HCT116 (cell line): ENCODE results near the gene ARHGEF3. TPM values are rescaled to one million over a fixed set of nuclear protein-coding genes. Genes with fewer than 3 reads are reported as not detected.

ENCODE experiments used
- ATAC-seq: fragments of 200-7000 bp; cut with Tn5 transposase; 2 replicates; pipeline ENCODE4 v1.9.1; 2020; ENCODE audit warnings: mild to moderate bottlenecking, moderate library complexity
- BruUV-seq: library from RNA; stranded (reverse); fragments of 400-500 nt; replicated peaks from 2 replicates; lab custom pipeline; 2021; lab: Mats Ljungman, UMichigan
- CTCF ChIA-PET: fragments of 300-600 bp; sonication (Branson Sonifier 250); formaldehyde crosslinking; loops from one replicate; lab custom pipeline; 2021; ENCODE audit warnings: antibody characterized with exemption; lab: Charles Lee
- POLR2A ChIA-PET: fragments of 300-600, 350-600 bp; sonication (Branson Sonifier 250); formaldehyde crosslinking; loops from one replicate; lab custom pipeline; 2021; ENCODE audit warnings: antibody characterized with exemption; lab: Charles Lee
- RAD21 ChIA-PET, 2 experiments: fragments of 300-600 bp; sonication (Branson Sonifier 250); formaldehyde crosslinking; loops; one replicate each; lab custom pipeline; 2023; ENCODE audit warnings: low total read pairs in 2 of 2; ENCODE audit not compliant: uncharacterized antibody in 2 of 2, unreplicated experiment in 2 of 2, low non-redundant PET in 1 of 2; lab: Charles Lee
- DNase-seq: peaks from one replicate; pipeline ENCODE4 v3.0.0-alpha.2; 2010; ENCODE audit warnings: low read depth, low spot score
- H2AFZ ChIP-seq: fragments of 200-600 bp; shearing (Covaris generic), sonication (generic); 2 replicates; pipeline ENCODE4 v1.6.1; 2017; ENCODE audit warnings: low read depth, mixed run types, mixed read lengths, antibody characterized with exemption, low read length; ENCODE audit not compliant: poor library complexity, severe bottlenecking
- H3K27ac ChIP-seq: 2 replicates; pipeline ENCODE4 v1.5.1; 2012; ENCODE audit warnings: low read depth, low read length
- H3K27me3 ChIP-seq: fragments of 200-600 bp; sonication (generic); 2 replicates; pipeline ENCODE4 v1.6.1; 2016; ENCODE audit warnings: mixed run types, low read length, mixed read lengths; ENCODE audit not compliant: insufficient read depth
- H3K36me3 ChIP-seq, 2 experiments: fragments of 200-500 bp in 1 of 2; fragments of 200-600 bp in 1 of 2; sonication (Bioruptor generic) in 1 of 2; sonication (generic) in 1 of 2; 2 replicates each; pipeline versions ENCODE4 v1.5.1 to v1.6.1; 2014 to 2016; ENCODE audit warnings: low read length in 2 of 2, inconsistent platforms in 1 of 2, mixed read lengths in 1 of 2, mixed run types in 1 of 2; ENCODE audit not compliant: insufficient read depth in 2 of 2, control insufficient read depth in 1 of 2
- H3K4me1 ChIP-seq, 2 experiments: fragments of 200-600 bp in 1 of 2; sonication (generic) in 1 of 2; 2 replicates each; pipeline versions ENCODE4 v1.5.1 to v1.6.1; 2012 to 2017; ENCODE audit warnings: low read length in 2 of 2, inconsistent platforms in 1 of 2, mild to moderate bottlenecking in 1 of 2, mixed read lengths in 1 of 2, mixed run types in 1 of 2, moderate library complexity in 1 of 2; ENCODE audit not compliant: insufficient read depth in 2 of 2, control insufficient read depth in 1 of 2
- H3K4me2 ChIP-seq: fragments of 200-600 bp; sonication (generic); 2 replicates; pipeline ENCODE4 v1.6.1; 2017; ENCODE audit warnings: mixed run types, low read length, mixed read lengths
- H3K4me3 ChIP-seq, 2 experiments: fragments of 200-600 bp in 1 of 2; sonication (generic) in 1 of 2; replicated peaks in 1 of 2; 2 replicates each; pipeline ENCODE4 v1.5.1; 2011 to 2016; ENCODE audit warnings: low read length in 2 of 2, control low read depth in 1 of 2, low read depth in 1 of 2, mild to moderate bottlenecking in 1 of 2, mixed read lengths in 1 of 2, mixed run types in 1 of 2
- H3K79me2 ChIP-seq: fragments of 200-600 bp; sonication (generic); 2 replicates; pipeline ENCODE4 v1.6.1; 2017; ENCODE audit warnings: mild to moderate bottlenecking, mixed run types, low read length, moderate library complexity, mixed read lengths; ENCODE audit not compliant: insufficient read depth
- H3K9ac ChIP-seq: fragments of 200-600 bp; sonication (generic); 2 replicates; pipeline ENCODE4 v1.6.1; 2016; ENCODE audit warnings: low read length, mixed read lengths
- H3K9me2 ChIP-seq: fragments of 200-600 bp; sonication (generic), shearing (Covaris generic); 2 replicates; pipeline ENCODE4 v1.6.1; 2017; ENCODE audit warnings: mixed run types, mild to moderate bottlenecking, moderate library complexity; ENCODE audit not compliant: insufficient read depth
- H3K9me3 ChIP-seq, 2 experiments: fragments of 200-500 bp in 1 of 2; fragments of 200-600 bp in 1 of 2; sonication (Bioruptor generic) in 1 of 2; sonication (generic) in 1 of 2; 2 replicates each; pipeline ENCODE4 v1.6.1; 2014 to 2017; ENCODE audit warnings: low read length in 2 of 2, mixed read lengths in 2 of 2, inconsistent platforms in 1 of 2, low read depth in 1 of 2, mild to moderate bottlenecking in 1 of 2, mixed run types in 1 of 2, moderate library complexity in 1 of 2; ENCODE audit not compliant: control insufficient read depth in 1 of 2, insufficient read depth in 1 of 2
- H4K20me1 ChIP-seq: fragments of 200-600 bp; sonication (generic), shearing (Covaris generic); 2 replicates; pipeline ENCODE4 v1.6.1; 2017; ENCODE audit warnings: mixed run types, mild to moderate bottlenecking, moderate library complexity; ENCODE audit not compliant: insufficient read depth
- ATF3 ChIP-seq: IDR thresholded peaks from 2 replicates; pipeline ENCODE4 v1.6.1; 2012
- CBX3 ChIP-seq: IDR thresholded peaks from 2 replicates; pipeline ENCODE4 v1.6.1; 2012; ENCODE audit warnings: low read depth
- CTCF ChIP-seq, 3 experiments: fragments of 200-600 bp in 1 of 3; sonication (generic) in 1 of 3; IDR thresholded peaks in 2 of 3; conservative IDR thresholded peaks in 1 of 3; 2 replicates each; pipeline ENCODE4 v1.5.1; 2012 to 2017; ENCODE audit warnings: low read depth in 2 of 3, low read length in 2 of 3, antibody characterized with exemption in 1 of 3, borderline replicate concordance in 1 of 3, control low read depth in 1 of 3, mild to moderate bottlenecking in 1 of 3, mixed read lengths in 1 of 3, mixed run types in 1 of 3, moderate library complexity in 1 of 3; ENCODE audit not compliant: insufficient read depth in 1 of 3
- EGR1 ChIP-seq: IDR thresholded peaks from 2 replicates; pipeline ENCODE4 v1.6.1; 2012; ENCODE audit warnings: low read depth
- EZH2 ChIP-seq: fragments of 200-600 bp; sonication (generic); IDR thresholded peaks from 2 replicates; pipeline ENCODE4 v1.6.1; 2017; ENCODE audit warnings: antibody characterized with exemption, mixed run types
- EZH2phosphoT487 ChIP-seq: fragments of 200-600 bp; IDR thresholded peaks from 2 replicates; pipeline ENCODE4 v1.6.1; 2018; ENCODE audit warnings: antibody characterized with exemption, borderline replicate concordance
- MAX ChIP-seq: IDR thresholded peaks from 2 replicates; pipeline ENCODE4 v1.6.1; 2012
- POLR2A ChIP-seq: IDR thresholded peaks from 2 replicates; pipeline ENCODE4 v1.7.0; 2011; ENCODE audit warnings: borderline replicate concordance; ENCODE audit not compliant: insufficient read depth, insufficient read length; ENCODE audit errors: extremely low read depth
- RAD21 ChIP-seq: IDR thresholded peaks from 2 replicates; pipeline ENCODE4 v1.6.1; 2012; ENCODE audit warnings: low read depth, mild to moderate bottlenecking
- REST ChIP-seq: IDR thresholded peaks from 2 replicates; pipeline ENCODE4 v1.6.1; 2012; ENCODE audit warnings: low read depth
- SP1 ChIP-seq: IDR thresholded peaks from 2 replicates; pipeline ENCODE4 v1.6.1; 2012; ENCODE audit warnings: low read depth
- SRF ChIP-seq: IDR thresholded peaks from 2 replicates; pipeline ENCODE4 v1.6.1; 2012; ENCODE audit warnings: low read depth
- TCF7L2 ChIP-seq: IDR thresholded peaks from 2 replicates; pipeline ENCODE4 v1.7.0; 2011; ENCODE audit warnings: borderline replicate concordance, inconsistent platforms; ENCODE audit not compliant: insufficient read depth, insufficient read length; ENCODE audit errors: extremely low read depth
- YY1 ChIP-seq: IDR thresholded peaks from 2 replicates; pipeline ENCODE4 v1.6.1; 2011; ENCODE audit warnings: low read length, low read depth, moderate library complexity, mild to moderate bottlenecking; ENCODE audit not compliant: insufficient replicate concordance; ENCODE audit errors: extremely low read depth
- ZNF274 ChIP-seq: fragments of 200-500 bp; sonication (Bioruptor generic); IDR thresholded peaks from 2 replicates; pipeline ENCODE4 v1.6.1; 2014; ENCODE audit warnings: mild to moderate bottlenecking, low read depth, low read length, inconsistent platforms
- intact Hi-C: fragments of 100-400 bp; cut with micrococcal nuclease; formaldehyde crosslinking; loops from 2 replicates; pipeline ENCODE4 v1.10.0; 2022
- total RNA-seq: library from RNA; stranded (reverse); gene quantifications from one replicate; pipeline ENCODE4 v1.2.1, GENCODE V29; 2021; ENCODE audit not compliant: unreplicated experiment

The ARHGEF3 gene
- total RNA-seq, 1 experiment from 2014 or later: 18.1 TPM

GRCh38 chr3:56775838-56776555 is 25.8 kb downstream of the ARHGEF3 start (continued):
- TF ChIP-seq REST: no peak
- TF ChIP-seq RAD21: no peak

- Histone ChIP-seq H3K4me3 (no peak overlapping the region), H3K9me3 (no peaks in the 10 kb centered on the region), H3K9me2 (no peaks in the 10 kb centered on the region), H3K27me3 (no peaks in the 10 kb centered on the region), H3K79me2 (no peaks in the 10 kb centered on the region), H4K20me1 (no peaks in the 10 kb centered on the region), H3K9ac (no peak overlapping the region), H3K4me2 (no peak overlapping the region), H3K4me1 (no peaks in the 10 kb centered on the region), H3K36me3 (peaks cover 0 to 3% of the 10 kb centered on the region in 2 experiments; a peak in 1 of 4 replicates), H3K27ac (no peak overlapping the region), H2AFZ (no peak overlapping the region)
- intact Hi-C loops: no loop called here
- ChIA-PET POLR2A (no interaction called here), RAD21 (no interaction called here), CTCF (no interaction called here)
- no peak for ATAC-seq
- no peak for DNase-seq
- no TSS peak for BruUV-seq
- TF ChIP-seq SP1 (no peak), CBX3 (no peak), EGR1 (no peak), TCF7L2 (no peak), EZH2 (no peak), EZH2phosphoT487 (no peak), YY1 (no peak), ZNF274 (no peak), ATF3 (no peak), REST (no peak), SRF (no peak), CTCF (IDR thresholded peaks at IDR 0.05 in 2 of 3, conservative IDR thresholded peaks at IDR 0.05 in 1 of 3; ENCODE audit: borderline replicate concordance in 1 of 3, insufficient read depth in 1 of 3, low read depth in 2 of 3, low read length in 2 of 3) (no peak), POLR2A (no peak), MAX (no peak)
Observed at GRCh38 chr3:56775445-56775837, 26.3 kb downstream of the ARHGEF3 start.
